Activated naive CD4-positive, alpha-beta T cell treated with anti-CD3 and anti-CD28 coated beads, Interleukin-2, amount 50 U/mL, for 16 hours (primary cell): Measurements from ENCODE around the gene SPATS2.
"Not testable (repeated sequence)": the region's sequence is repeated elsewhere in the genome, so short reads cannot be mapped to it uniquely, and the experiment has no call there.

Source experiments
- DNase-seq: peaks from one replicate; pipeline ENCODE4 v3.0.0-alpha.2; 2020

SPATS2 gene

GRCh38 chr12:49525942-49526341, 158.7 kb downstream of the SPATS2 start:
- DNase-seq, result no peak

- DNase-seq, result no peak
These were observed 160.3 kb downstream of the SPATS2 start for GRCh38 chr12:49527361-49528130.

GRCh38 chr12:49529414-49529813, 162.2 kb downstream of the SPATS2 start:
- no peak for DNase-seq

- DNase-seq, result no peak
These were observed 164.5 kb downstream of the SPATS2 start for GRCh38 chr12:49531745-49532144.

- DNase-seq, result no peak
These were observed 166.1 kb downstream of the SPATS2 start for GRCh38 chr12:49533331-49533730.

- not testable (repeated sequence) for DNase-seq
These were observed 166.9 kb downstream of the SPATS2 start for GRCh38 chr12:49534122-49534521.

- no peak for DNase-seq
These were observed 167.5 kb downstream of the SPATS2 start for GRCh38 chr12:49534731-49535278.

GRCh38 chr12:49535921-49536525, 168.8 kb downstream of the SPATS2 start:
- no peak for DNase-seq

- DNase-seq, result no peak
These were observed 169.3 kb downstream of the SPATS2 start for GRCh38 chr12:49536526-49537071.

- DNase-seq, result no peak
These were observed 170.0 kb downstream of the SPATS2 start for GRCh38 chr12:49537231-49537751.

GRCh38 chr12:49537752-49538509, 170.7 kb downstream of the SPATS2 start:
- DNase-seq, result peak; percentile 47

GRCh38 chr12:49538510-49539403, 171.5 kb downstream of the SPATS2 start, which contains the start of gene KCNH3:
Gene KCNH3, plus strand, starts transcription at chr12:49539030. Its CDS starts 387 bp downstream, at chr12:49539417.
- peak; percentile 85 for DNase-seq

- DNase-seq, result no peak
These were observed 172.4 kb downstream of the SPATS2 start for GRCh38 chr12:49539406-49540228.

GRCh38 chr12:49540229-49541139, 173.2 kb downstream of the SPATS2 start:
- DNase-seq, result no peak

- no peak for DNase-seq
These were observed 174.0 kb downstream of the SPATS2 start for GRCh38 chr12:49541140-49541861.

GRCh38 chr12:49541911-49542505, 174.7 kb downstream of the SPATS2 start:
- DNase-seq, result no peak

GRCh38 chr12:49542592-49543160, 175.4 kb downstream of the SPATS2 start:
- DNase-seq, result no peak
